Kidney (tissue), 14 donors: Measurements from ENCODE around the gene RARG. TPM values are rescaled to one million over a fixed set of nuclear protein-coding genes. Genes with fewer than 3 reads are reported as not detected.

Source experiments
- DNase-seq, 5 donors: peaks; one replicate each; pipeline ENCODE4 v3.0.0-alpha.2; 2013 to 2020
- FAIRE-seq: peaks from 2 replicates; lab custom pipeline; 2012; peaks lifted over from hg19 to GRCh38; lab: Jason Lieb, UNC
- H3K27ac ChIP-seq, 2 donors: one replicate each; pipeline ENCODE4 v1.7.0; 2013; ENCODE audit warnings: low read depth in 2 of 2, low read length in 2 of 2, inconsistent platforms in 1 of 2
- H3K27me3 ChIP-seq: one replicate; pipeline ENCODE4 v1.7.1; 2013; ENCODE audit warnings: low read length, inconsistent platforms; ENCODE audit not compliant: control insufficient read depth, insufficient read depth
- H3K36me3 ChIP-seq, 3 donors: one replicate each; pipeline versions ENCODE4 v1.7.0 to v1.7.1; 2013; ENCODE audit warnings: low read length in 3 of 3, control low read depth in 1 of 3, inconsistent platforms in 1 of 3; ENCODE audit not compliant: insufficient read depth in 3 of 3, control insufficient read depth in 2 of 3
- H3K4me1 ChIP-seq, 3 donors: one replicate each; pipeline versions ENCODE4 v1.7.0 to v1.7.1; 2013; ENCODE audit warnings: low read length in 3 of 3, inconsistent platforms in 1 of 3, low read depth in 1 of 3; ENCODE audit not compliant: control insufficient read depth in 2 of 3, insufficient read depth in 2 of 3
- H3K4me3 ChIP-seq, 3 donors: one replicate each; pipeline versions ENCODE4 v1.7.0 to v1.8.1; 2013; ENCODE audit warnings: low read length in 3 of 3, control low read depth in 1 of 3, inconsistent platforms in 1 of 3
- H3K9ac ChIP-seq, 3 donors: one replicate each; pipeline versions ENCODE4 v1.7.0 to v1.7.1; 2013; ENCODE audit warnings: low read length in 3 of 3, control low read depth in 1 of 3, inconsistent platforms in 1 of 3
- H3K9me3 ChIP-seq, 3 donors: one replicate each; pipeline versions ENCODE4 v1.7.0 to v1.7.1; 2013; ENCODE audit warnings: low read length in 3 of 3, control low read depth in 1 of 3, inconsistent platforms in 1 of 3; ENCODE audit not compliant: control insufficient read depth in 2 of 3, insufficient read depth in 1 of 3
- intact Hi-C: fragments of 100-400 bp; cut with DNase I; formaldehyde crosslinking; loops from one replicate; pipeline ENCODE4 v1.11.1; 2022
- polyA plus RNA-seq: library from polyadenylated mRNA; stranded (reverse); fragments of 350-450 nt; fragmentation: Illumina TruSeq; extraction: RNeasy Lipid Tissue Mini Kit (QIAGEN cat#74804); gene quantifications from one replicate; pipeline ENCODE4 v1.2.3, GENCODE V29; 2014; ENCODE audit warnings: low read depth, low replicate concordance; ENCODE audit not compliant: insufficient read depth
- total RNA-seq: library from RNA; stranded (reverse); fragmentation: NEBNext Ultra II Directional; extraction: Animal tissue kit (Norgen Biotek cat#: 25700); gene quantifications from one replicate; pipeline ENCODE4 v1.2.1, GENCODE V29; 2021
- TF ChIP-seq, protein P1 (sequence below): IDR thresholded peaks from 3 replicates; pipeline ENCODE4 v1.5.1; 2012; ENCODE audit warnings: mild to moderate bottlenecking, moderate library complexity, borderline replicate concordance; ENCODE audit not compliant: insufficient read depth; ENCODE audit errors: extremely low read depth
- donor health status: control.
- donor health status: control.
- donor health status: control.
- donor health status: control.
- donor health status: control.
- donor health status: DM: yes; HTN: yes; CAD: no.
- donor health status: Normal renal cell carcinoma (clear cell type).

The RARG gene
- total and polyA plus RNA-seq, 2 donors from 2014 or later, result 13.2 to 34.1 TPM

GRCh38 chr12:53236443-53237111, 4.6 kb upstream of the RARG start:
- no peak overlapping the region for H3K4me3 ChIP-seq
- TF ChIP-seq, protein P1, sequence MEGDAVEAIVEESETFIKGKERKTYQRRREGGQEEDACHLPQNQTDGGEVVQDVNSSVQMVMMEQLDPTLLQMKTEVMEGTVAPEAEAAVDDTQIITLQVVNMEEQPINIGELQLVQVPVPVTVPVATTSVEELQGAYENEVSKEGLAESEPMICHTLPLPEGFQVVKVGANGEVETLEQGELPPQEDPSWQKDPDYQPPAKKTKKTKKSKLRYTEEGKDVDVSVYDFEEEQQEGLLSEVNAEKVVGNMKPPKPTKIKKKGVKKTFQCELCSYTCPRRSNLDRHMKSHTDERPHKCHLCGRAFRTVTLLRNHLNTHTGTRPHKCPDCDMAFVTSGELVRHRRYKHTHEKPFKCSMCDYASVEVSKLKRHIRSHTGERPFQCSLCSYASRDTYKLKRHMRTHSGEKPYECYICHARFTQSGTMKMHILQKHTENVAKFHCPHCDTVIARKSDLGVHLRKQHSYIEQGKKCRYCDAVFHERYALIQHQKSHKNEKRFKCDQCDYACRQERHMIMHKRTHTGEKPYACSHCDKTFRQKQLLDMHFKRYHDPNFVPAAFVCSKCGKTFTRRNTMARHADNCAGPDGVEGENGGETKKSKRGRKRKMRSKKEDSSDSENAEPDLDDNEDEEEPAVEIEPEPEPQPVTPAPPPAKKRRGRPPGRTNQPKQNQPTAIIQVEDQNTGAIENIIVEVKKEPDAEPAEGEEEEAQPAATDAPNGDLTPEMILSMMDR, result no peak
- no peak overlapping the region for H3K9ac ChIP-seq
- FAIRE-seq (no peak), DNase-seq (peak in 1 of 5 donors; percentile 32)
- H3K27me3 ChIP-seq, result no peaks in the 10 kb centered on the region
- H3K27ac ChIP-seq, result no peak overlapping the region
- no peaks in the 10 kb centered on the region for H3K9me3 ChIP-seq
- peaks cover 0 to 19% (median 4%) of the 10 kb centered on the region in 3 donors for H3K4me1 ChIP-seq
- intact Hi-C loops, result no loop called here
- no peaks in the 10 kb centered on the region for H3K36me3 ChIP-seq

DNA sequence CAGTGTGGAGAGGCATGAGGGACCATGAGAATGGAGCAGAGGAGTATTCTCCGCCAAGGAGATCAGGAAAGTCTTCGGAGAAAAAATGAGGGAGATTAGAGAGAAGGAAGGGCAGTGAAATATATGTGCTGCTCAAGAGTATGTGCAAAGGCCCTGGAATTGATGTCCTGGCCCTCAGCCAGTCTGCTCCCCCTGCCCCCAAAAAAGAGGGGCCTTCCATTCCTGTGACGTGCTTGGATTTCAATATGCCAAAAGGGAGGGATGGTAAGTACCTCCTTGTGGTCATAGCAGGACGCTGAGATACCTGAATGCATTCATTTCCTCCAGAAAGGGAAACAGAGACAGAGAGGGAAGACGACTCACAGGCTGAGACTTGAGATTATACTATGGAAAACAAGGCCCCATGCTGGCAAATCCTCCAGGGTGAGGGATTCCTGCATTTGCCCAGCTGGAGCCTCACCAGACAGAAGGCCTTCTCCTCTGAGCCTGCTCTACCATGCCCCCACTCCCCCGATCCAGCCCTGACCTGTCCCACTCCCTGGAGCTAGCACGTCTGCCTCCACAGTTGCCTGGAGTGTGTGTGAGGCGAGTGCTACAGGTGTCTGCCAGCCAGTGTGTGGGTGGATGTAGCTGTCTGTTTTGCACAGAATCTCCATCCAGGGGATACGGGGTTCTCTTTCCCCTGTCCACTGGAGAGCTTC, 3.9 kb upstream of the RARG start:
- Histone ChIP-seq H3K9me3 (no peaks in the 10 kb centered on the region), H3K36me3 (no peaks in the 10 kb centered on the region), H3K27ac (no peak overlapping the region), H3K9ac (no peak overlapping the region), H3K27me3 (no peaks in the 10 kb centered on the region), H3K4me3 (no peak overlapping the region), H3K4me1 (peaks cover 0 to 23% (median 7%) of the 10 kb centered on the region in 3 donors)
- DNase-seq, result peak in 1 of 5 donors; percentile 31
- TF ChIP-seq, protein P1, result no peak
- intact Hi-C loops, result no loop called here
- FAIRE-seq, result no peak

DNA sequence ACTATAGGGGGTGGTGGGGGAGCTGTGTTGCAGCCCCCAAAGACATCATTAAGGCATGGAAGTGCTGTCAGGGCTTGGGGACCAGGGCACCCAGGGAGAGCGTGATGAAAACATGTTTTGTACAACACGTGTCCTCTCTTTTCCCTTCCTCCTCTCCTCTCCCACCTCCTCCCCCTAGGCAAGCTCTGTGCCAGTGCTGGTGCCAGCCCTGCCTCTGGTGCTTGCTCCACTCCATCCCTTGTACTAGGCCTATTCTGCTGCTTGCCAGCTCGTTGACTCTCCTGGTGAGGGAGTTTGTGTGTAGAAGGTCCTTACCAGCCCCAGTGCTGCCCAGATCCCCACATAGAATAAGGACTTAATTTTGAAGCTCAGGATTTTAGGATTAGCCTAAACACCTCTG, 3.2 kb upstream of the RARG start:
- H3K27me3 ChIP-seq, result no peaks in the 10 kb centered on the region
- FAIRE-seq (no peak), DNase-seq (peak in 1 of 5 donors; percentile 37)
- intact Hi-C loops, result no loop called here
- H3K4me3 ChIP-seq, result no peak overlapping the region
- H3K9me3 ChIP-seq, result no peaks in the 10 kb centered on the region
- no peak overlapping the region for H3K27ac ChIP-seq
- H3K36me3 ChIP-seq, result no peaks in the 10 kb centered on the region
- H3K4me1 ChIP-seq, result peaks cover 0 to 24% (median 7%) of the 10 kb centered on the region in 3 donors
- TF ChIP-seq, protein P1, result no peak
- H3K9ac ChIP-seq, result no peak overlapping the region
